ENCODE measurements around the gene CELF2. TPM values are rescaled to one million over a fixed set of nuclear protein-coding genes. Genes with fewer than 3 reads are reported as not detected.

Gene CELF2
- total RNA-seq, 1 donor from 2014 or later: 31.6 TPM

GRCh38 chr10:10987111-10987510 is 30.6 kb upstream of the CELF2 start:
- H3K4me2 ChIP-seq: no peak overlapping the region
- H3K27me3 Mint-ChIP-seq (ENCODE audit: insufficient read depth, low read depth): no peaks in the 10 kb centered on the region
- H3K79me2 ChIP-seq (ENCODE audit: low read depth): no peaks in the 10 kb centered on the region
- no peaks in the 10 kb centered on the region for H3K9me3 ChIP-seq (ENCODE audit: low read depth)
- no peaks in the 10 kb centered on the region for H3K36me3 ChIP-seq
- no peaks in the 10 kb centered on the region for H3K27me3 ChIP-seq
- no peak overlapping the region for H2AFZ ChIP-seq (replicated peaks)
- H3K4me3 Mint-ChIP-seq: no peak overlapping the region
- no peaks in the 10 kb centered on the region for H3K36me3 Mint-ChIP-seq
- H3K27ac ChIP-seq: no peak overlapping the region
- H4K20me1 ChIP-seq (ENCODE audit: low read depth): no peaks in the 10 kb centered on the region
- H3F3A ChIP-seq (ENCODE audit: low read depth): no peaks in the 10 kb centered on the region
- DNase-seq (ENCODE audit: low spot score): no peak
- H3K4me1 Mint-ChIP-seq: peaks cover 2% of the 10 kb centered on the region
- H3K9me3 Mint-ChIP-seq: no peaks in the 10 kb centered on the region
- H3K9ac ChIP-seq: no peak overlapping the region
- H3K27ac Mint-ChIP-seq: no peak overlapping the region
- H3K4me1 ChIP-seq: no peaks in the 10 kb centered on the region
- H3K4me3 ChIP-seq: no peak overlapping the region
- no peak for TF ChIP-seq EZH2 (IDR thresholded peaks at IDR 0.05)
- TF ChIP-seq, protein P1, sequence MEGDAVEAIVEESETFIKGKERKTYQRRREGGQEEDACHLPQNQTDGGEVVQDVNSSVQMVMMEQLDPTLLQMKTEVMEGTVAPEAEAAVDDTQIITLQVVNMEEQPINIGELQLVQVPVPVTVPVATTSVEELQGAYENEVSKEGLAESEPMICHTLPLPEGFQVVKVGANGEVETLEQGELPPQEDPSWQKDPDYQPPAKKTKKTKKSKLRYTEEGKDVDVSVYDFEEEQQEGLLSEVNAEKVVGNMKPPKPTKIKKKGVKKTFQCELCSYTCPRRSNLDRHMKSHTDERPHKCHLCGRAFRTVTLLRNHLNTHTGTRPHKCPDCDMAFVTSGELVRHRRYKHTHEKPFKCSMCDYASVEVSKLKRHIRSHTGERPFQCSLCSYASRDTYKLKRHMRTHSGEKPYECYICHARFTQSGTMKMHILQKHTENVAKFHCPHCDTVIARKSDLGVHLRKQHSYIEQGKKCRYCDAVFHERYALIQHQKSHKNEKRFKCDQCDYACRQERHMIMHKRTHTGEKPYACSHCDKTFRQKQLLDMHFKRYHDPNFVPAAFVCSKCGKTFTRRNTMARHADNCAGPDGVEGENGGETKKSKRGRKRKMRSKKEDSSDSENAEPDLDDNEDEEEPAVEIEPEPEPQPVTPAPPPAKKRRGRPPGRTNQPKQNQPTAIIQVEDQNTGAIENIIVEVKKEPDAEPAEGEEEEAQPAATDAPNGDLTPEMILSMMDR (IDR thresholded peaks at IDR 0.05): no peak

GRCh38 chr10:10989669-10990068 is 28.0 kb upstream of the CELF2 start:
- Histone ChIP-seq H2AFZ (replicated peaks) (no peak overlapping the region), H4K20me1 (ENCODE audit: low read depth) (no peaks in the 10 kb centered on the region), H3K9ac (no peak overlapping the region), H3K27me3 (no peaks in the 10 kb centered on the region), H3K4me2 (no peak overlapping the region), H3K4me1 (no peaks in the 10 kb centered on the region), H3K9me3 (ENCODE audit: low read depth) (no peaks in the 10 kb centered on the region), H3K79me2 (ENCODE audit: low read depth) (no peaks in the 10 kb centered on the region), H3K4me3 (no peak overlapping the region), H3K36me3 (no peaks in the 10 kb centered on the region), H3K27ac (no peak overlapping the region), H3F3A (ENCODE audit: low read depth) (no peaks in the 10 kb centered on the region)
- no peak for DNase-seq (ENCODE audit: low spot score)
- peaks cover 8% of the 10 kb centered on the region for H3K9me3 Mint-ChIP-seq
- TF ChIP-seq EZH2phosphoT487 (IDR thresholded peaks at IDR 0.05): no peak
- no peak for TF ChIP-seq EZH2 (IDR thresholded peaks at IDR 0.05)
- TF ChIP-seq, protein P1 (IDR thresholded peaks at IDR 0.05): no peak
- H3K36me3 Mint-ChIP-seq: no peaks in the 10 kb centered on the region
- no peak overlapping the region for H3K4me3 Mint-ChIP-seq
- peaks cover 2% of the 10 kb centered on the region for H3K4me1 Mint-ChIP-seq
- no peaks in the 10 kb centered on the region for H3K27me3 Mint-ChIP-seq (ENCODE audit: insufficient read depth, low read depth)
- H3K27ac Mint-ChIP-seq: no peak overlapping the region

DNA sequence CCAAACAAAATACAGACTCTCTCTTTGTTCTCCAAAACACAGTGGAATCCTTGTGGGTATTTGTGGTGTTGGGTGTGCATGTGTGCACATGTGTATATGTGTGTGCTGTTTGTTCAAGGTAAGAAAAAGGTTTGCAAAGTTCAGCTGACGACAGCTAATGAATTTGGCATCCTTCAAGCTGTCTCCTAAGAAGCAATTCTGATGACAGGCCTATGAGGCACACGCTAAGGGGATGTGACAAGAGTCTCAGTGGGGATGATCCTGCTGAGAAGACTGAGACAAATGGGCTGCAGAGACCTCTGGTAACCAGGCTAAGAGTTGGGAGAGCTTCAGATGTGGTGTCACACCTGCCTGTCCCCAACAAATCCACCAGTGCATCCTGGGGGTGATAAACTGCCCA is 26.5 kb upstream of the CELF2 start:
- no peak overlapping the region for H3K27ac ChIP-seq
- H3K4me2 ChIP-seq: no peak overlapping the region
- Mint-ChIP-seq H3K9me3 (peaks cover 11% of the 10 kb centered on the region), H3K4me1 (no peaks in the 10 kb centered on the region), H3K27me3 (ENCODE audit: insufficient read depth, low read depth) (no peaks in the 10 kb centered on the region), H3K4me3 (no peak overlapping the region), H3K36me3 (no peaks in the 10 kb centered on the region), H3K27ac (no peak overlapping the region)
- H3K27me3 ChIP-seq: no peaks in the 10 kb centered on the region
- no peaks in the 10 kb centered on the region for H4K20me1 ChIP-seq (ENCODE audit: low read depth)
- no peak for DNase-seq (ENCODE audit: low spot score)
- no peaks in the 10 kb centered on the region for H3K9me3 ChIP-seq (ENCODE audit: low read depth)
- no peaks in the 10 kb centered on the region for H3F3A ChIP-seq (ENCODE audit: low read depth)
- no peak overlapping the region for H2AFZ ChIP-seq (replicated peaks)
- H3K9ac ChIP-seq: no peak overlapping the region
- no peaks in the 10 kb centered on the region for H3K79me2 ChIP-seq (ENCODE audit: low read depth)
- H3K36me3 ChIP-seq: no peaks in the 10 kb centered on the region
- H3K4me1 ChIP-seq: no peaks in the 10 kb centered on the region
- no peak for TF ChIP-seq EZH2 (IDR thresholded peaks at IDR 0.05)
- TF ChIP-seq, protein P1 (IDR thresholded peaks at IDR 0.05): no peak
- TF ChIP-seq EZH2phosphoT487 (IDR thresholded peaks at IDR 0.05): no peak
- H3K4me3 ChIP-seq: no peak overlapping the region
